K562 (cell line): ENCODE measurements around the gene SLC6A9. TPM values are rescaled to one million over a fixed set of nuclear protein-coding genes. Genes with fewer than 3 reads are reported as not detected.
A peak's percentile ranks its signal among the peaks of the same experiment; 100 is the strongest.

Experiments
- CHD2 ChIP-seq: IDR thresholded peaks from 2 replicates; pipeline ENCODE4 v1.6.1; 2011; ENCODE audit warnings: low read depth, low read length
- FOXM1 ChIP-seq, 2 experiments: fragments of 450-650 bp in 1 of 2; sonication (generic) in 1 of 2; formaldehyde crosslinking in 1 of 2; IDR thresholded peaks; 2 replicates each; pipeline versions ENCODE4 v1.6.1 to v1.9.0; 2017 to 2022; ENCODE audit warnings: low read depth in 2 of 2, mild to moderate bottlenecking in 2 of 2, missing genetic modification reagents in 1 of 2, moderate library complexity in 1 of 2
- GABPB2 ChIP-seq: fragments of 250-450 bp; sonication (Bioruptor Pico); conservative IDR thresholded peaks from 2 replicates; pipeline ENCODE4 v1.5.1; 2021; ENCODE audit warnings: mild to moderate bottlenecking
- GATAD2B ChIP-seq: fragments of 450-650 bp; IDR thresholded peaks from 2 replicates; pipeline ENCODE4 v1.6.1; 2017; ENCODE audit warnings: mild to moderate bottlenecking, borderline replicate concordance
- GTF2E2 ChIP-seq: fragments of 200-800 bp; sonication (Bioruptor generic); IDR thresholded peaks from 2 replicates; pipeline ENCODE4 v1.6.1; 2016; ENCODE audit warnings: missing genetic modification characterization, missing compliant biosample characterization
- JUND ChIP-seq, 2 experiments: IDR thresholded peaks; 2 replicates in 1 of 2; 3 replicates in 1 of 2; pipeline ENCODE4 v1.6.1; 2011; ENCODE audit warnings: borderline replicate concordance in 2 of 2, low read depth in 2 of 2, low read length in 2 of 2, improper control_type of control experiment in 1 of 2, missing biosample characterization in 1 of 2, missing genetic modification characterization in 1 of 2, missing genetic modification reagents in 1 of 2
- KAT7 ChIP-seq: sonication (generic); formaldehyde crosslinking; IDR thresholded peaks from 2 replicates; pipeline ENCODE4 v1.8.0; 2022; ENCODE audit warnings: missing genetic modification reagents, mild to moderate bottlenecking, borderline replicate concordance
- NR2F6 ChIP-seq: fragments of 450-650 bp; formaldehyde crosslinking; IDR thresholded peaks from 2 replicates; pipeline ENCODE4 v1.4.0; 2020; ENCODE audit warnings: mild to moderate bottlenecking
- U2AF1 ChIP-seq: fragments of 200-400 bp; formaldehyde crosslinking; optimal IDR thresholded peaks from 2 replicates; pipeline ENCODE3; 2017; ENCODE audit warnings: mild to moderate bottlenecking, low read depth, low read length, moderate library complexity
- ZBTB17 ChIP-seq: fragments of 450-650 bp; formaldehyde crosslinking; IDR thresholded peaks from 2 replicates; pipeline ENCODE4 v1.4.0; 2020; ENCODE audit warnings: mild to moderate bottlenecking
- ZKSCAN8 ChIP-seq: fragments of 200-800 bp; sonication (Bioruptor generic); IDR thresholded peaks from 2 replicates; pipeline ENCODE4 v1.6.1; 2016; ENCODE audit warnings: missing genetic modification characterization, missing compliant biosample characterization
- polyA plus RNA-seq, 8 experiments: library from polyadenylated mRNA; depleted of rRNA in 4 of 8; stranded (reverse) in 5 of 8; unstranded in 3 of 8; fragments of >200 nt; fragmentation: Nextera tagmentation in 2 of 8; fragmentation: Illumina TruSeq in 1 of 8; extraction: Ambion mirVana in 2 of 8; extraction: Trizol in 1 of 8; gene quantifications; 2 replicates each; pipeline versions ENCODE4 v1.2.1 to v1.2.3, GENCODE V29; 2011 to 2014; ENCODE audit warnings: inconsistent platforms in 1 of 8, missing spikeins in 1 of 8
- total RNA-seq, 7 experiments: library from RNA; depleted of rRNA in 6 of 7; stranded (reverse); fragments of >200 nt in 6 of 7; fragmentation: Illumina TruSeq in 2 of 7; extraction: Trizol in 2 of 7; gene quantifications; 2 replicates each; pipeline versions ENCODE4 v1.2.1 to v1.2.3, GENCODE V29; 2011 to 2021; ENCODE audit warnings: low replicate concordance in 1 of 7
- TF ChIP-seq, protein P1 (sequence below): fragments of 250-450 bp; sonication (Bioruptor Pico); IDR thresholded peaks from 2 replicates; pipeline ENCODE4 v1.4.0; 2020

SLC6A9 gene
- total and polyA plus RNA-seq, 9 of the 15 experiments (the other 6 are each of a cell fraction or from before 2014, with no cell fraction given), result 0.17 to 18.7 (median 2.9) TPM

DNA sequence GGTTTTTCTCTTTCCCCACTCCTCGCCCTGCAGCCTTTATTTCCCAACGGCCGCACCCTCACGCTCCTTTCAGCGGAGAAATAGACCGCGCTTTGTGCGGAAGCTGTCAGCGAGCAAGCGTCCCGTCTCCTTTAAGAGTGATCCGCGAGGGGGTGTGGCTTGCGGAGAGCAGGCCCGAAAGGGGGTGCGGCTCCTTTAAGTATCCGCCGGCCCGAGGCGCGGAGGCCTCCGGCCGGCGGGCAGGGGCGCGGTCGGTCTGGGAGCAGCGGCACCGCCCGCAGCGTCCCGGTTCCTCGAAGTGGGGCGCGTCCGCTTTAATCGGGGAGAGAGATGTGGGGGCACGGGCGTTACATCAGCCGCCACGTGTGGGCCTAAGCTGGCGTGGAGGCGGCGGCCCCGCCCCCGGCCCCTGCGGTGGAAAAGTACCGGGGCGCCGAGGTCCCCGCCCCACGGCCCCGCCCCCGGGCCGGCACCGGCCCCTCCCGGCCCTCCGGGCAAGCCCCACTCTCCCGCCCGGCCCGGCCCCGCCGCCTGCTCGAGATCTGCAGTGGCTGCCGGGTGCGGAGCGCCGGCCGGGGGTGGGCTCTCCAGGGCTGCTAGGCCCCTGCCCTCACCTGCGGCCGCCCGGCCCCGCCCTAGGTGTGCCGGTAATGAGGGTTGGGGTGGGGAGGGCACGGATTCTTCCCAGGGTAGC lies 1.2 kb downstream of the SLC6A9 start (continued):
- peak; percentile 72 for TF ChIP-seq JUND (IDR thresholded peaks at IDR 0.05; ENCODE audit: borderline replicate concordance, low read depth, low read length)
- TF ChIP-seq JUND (tag; IDR thresholded peaks at IDR 0.05; ENCODE audit: borderline replicate concordance, low read depth, low read length), result no peak; the same call in 2 of the 3 replicates
- no peak; the same call in 1 of the 2 replicates for TF ChIP-seq GATAD2B
- no peak for TF ChIP-seq KAT7
- TF ChIP-seq GTF2E2, result peak; percentile 85; the same call in 1 of the 2 replicates
- peak; percentile 62; the same call in 1 of the 2 replicates for TF ChIP-seq CHD2
- TF ChIP-seq, protein P1, sequence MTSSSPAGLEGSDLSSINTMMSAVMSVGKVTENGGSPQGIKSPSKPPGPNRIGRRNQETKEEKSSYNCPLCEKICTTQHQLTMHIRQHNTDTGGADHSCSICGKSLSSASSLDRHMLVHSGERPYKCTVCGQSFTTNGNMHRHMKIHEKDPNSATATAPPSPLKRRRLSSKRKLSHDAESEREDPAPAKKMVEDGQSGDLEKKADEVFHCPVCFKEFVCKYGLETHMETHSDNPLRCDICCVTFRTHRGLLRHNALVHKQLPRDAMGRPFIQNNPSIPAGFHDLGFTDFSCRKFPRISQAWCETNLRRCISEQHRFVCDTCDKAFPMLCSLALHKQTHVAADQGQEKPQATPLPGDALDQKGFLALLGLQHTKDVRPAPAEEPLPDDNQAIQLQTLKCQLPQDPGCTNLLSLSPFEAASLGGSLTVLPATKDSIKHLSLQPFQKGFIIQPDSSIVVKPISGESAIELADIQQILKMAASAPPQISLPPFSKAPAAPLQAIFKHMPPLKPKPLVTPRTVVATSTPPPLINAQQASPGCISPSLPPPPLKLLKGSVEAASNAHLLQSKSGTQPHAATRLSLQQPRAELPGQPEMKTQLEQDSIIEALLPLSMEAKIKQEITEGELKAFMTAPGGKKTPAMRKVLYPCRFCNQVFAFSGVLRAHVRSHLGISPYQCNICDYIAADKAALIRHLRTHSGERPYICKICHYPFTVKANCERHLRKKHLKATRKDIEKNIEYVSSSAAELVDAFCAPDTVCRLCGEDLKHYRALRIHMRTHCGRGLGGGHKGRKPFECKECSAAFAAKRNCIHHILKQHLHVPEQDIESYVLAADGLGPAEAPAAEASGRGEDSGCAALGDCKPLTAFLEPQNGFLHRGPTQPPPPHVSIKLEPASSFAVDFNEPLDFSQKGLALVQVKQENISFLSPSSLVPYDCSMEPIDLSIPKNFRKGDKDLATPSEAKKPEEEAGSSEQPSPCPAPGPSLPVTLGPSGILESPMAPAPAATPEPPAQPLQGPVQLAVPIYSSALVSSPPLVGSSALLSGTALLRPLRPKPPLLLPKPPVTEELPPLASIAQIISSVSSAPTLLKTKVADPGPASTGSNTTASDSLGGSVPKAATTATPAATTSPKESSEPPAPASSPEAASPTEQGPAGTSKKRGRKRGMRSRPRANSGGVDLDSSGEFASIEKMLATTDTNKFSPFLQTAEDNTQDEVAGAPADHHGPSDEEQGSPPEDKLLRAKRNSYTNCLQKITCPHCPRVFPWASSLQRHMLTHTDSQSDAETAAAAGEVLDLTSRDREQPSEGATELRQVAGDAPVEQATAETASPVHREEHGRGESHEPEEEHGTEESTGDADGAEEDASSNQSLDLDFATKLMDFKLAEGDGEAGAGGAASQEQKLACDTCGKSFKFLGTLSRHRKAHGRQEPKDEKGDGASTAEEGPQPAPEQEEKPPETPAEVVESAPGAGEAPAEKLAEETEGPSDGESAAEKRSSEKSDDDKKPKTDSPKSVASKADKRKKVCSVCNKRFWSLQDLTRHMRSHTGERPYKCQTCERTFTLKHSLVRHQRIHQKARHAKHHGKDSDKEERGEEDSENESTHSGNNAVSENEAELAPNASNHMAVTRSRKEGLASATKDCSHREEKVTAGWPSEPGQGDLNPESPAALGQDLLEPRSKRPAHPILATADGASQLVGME (CRISPR knock-in tag), result no peak
- 0 out of 2 replicates have a peak, but pooled peaks have one; percentile 43 for TF ChIP-seq FOXM1 (IDR thresholded peaks at IDR 0.05; ENCODE audit: low read depth)
- TF ChIP-seq FOXM1 (CRISPR knock-in tag; IDR thresholded peaks at IDR 0.05; ENCODE audit: low read depth), result no peak
- no peak for TF ChIP-seq ZKSCAN8 (CRISPR knock-in tag)
- TF ChIP-seq GABPB2, result no peak
- TF ChIP-seq NR2F6 (CRISPR knock-in tag), result no peak
- no peak for TF ChIP-seq ZBTB17 (CRISPR knock-in tag)
- peak; percentile 42 for TF ChIP-seq U2AF1
